ENCODE data around the gene CRADD.
A peak's percentile ranks its signal among the peaks of the same experiment; 100 is the strongest.

DNA sequence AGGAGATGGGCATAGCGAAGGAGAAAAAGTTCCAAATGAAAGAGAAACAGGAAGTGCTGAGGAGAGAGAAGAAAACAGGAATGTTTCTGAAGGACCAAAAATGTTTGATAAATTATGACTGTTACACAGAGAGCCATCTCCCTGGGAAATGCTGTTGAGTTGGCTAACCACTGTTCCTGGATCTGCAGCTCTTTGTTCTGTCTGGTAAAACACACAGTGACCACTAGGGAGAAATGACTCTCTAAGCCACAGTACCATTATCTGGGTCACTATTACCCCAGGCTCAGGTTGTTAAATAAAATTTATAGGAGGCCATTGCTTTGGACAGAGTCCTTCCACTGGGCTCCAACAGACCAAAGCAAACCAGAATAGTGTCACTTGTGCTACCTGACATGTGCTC, 219.3 kb downstream of the CRADD start:
- TF ChIP-seq, protein P1, sequence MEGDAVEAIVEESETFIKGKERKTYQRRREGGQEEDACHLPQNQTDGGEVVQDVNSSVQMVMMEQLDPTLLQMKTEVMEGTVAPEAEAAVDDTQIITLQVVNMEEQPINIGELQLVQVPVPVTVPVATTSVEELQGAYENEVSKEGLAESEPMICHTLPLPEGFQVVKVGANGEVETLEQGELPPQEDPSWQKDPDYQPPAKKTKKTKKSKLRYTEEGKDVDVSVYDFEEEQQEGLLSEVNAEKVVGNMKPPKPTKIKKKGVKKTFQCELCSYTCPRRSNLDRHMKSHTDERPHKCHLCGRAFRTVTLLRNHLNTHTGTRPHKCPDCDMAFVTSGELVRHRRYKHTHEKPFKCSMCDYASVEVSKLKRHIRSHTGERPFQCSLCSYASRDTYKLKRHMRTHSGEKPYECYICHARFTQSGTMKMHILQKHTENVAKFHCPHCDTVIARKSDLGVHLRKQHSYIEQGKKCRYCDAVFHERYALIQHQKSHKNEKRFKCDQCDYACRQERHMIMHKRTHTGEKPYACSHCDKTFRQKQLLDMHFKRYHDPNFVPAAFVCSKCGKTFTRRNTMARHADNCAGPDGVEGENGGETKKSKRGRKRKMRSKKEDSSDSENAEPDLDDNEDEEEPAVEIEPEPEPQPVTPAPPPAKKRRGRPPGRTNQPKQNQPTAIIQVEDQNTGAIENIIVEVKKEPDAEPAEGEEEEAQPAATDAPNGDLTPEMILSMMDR (IDR thresholded peaks at IDR 0.05), result peak in 1 of 5 experiments; percentile 9
- TF ChIP-seq POLR2A (IDR thresholded peaks at IDR 0.05), result no peak
